Spleen (tissue), 7 donors: ENCODE data around the gene AARS2.

Experiments
- POLR2A ChIP-seq, 3 donors: fragments of 450-650 bp; IDR thresholded peaks; one replicate each; pipeline ENCODE4 v1.5.1; 2017; ENCODE audit warnings: antibody characterized with exemption in 3 of 3, mild to moderate bottlenecking in 1 of 3
- TF ChIP-seq, protein P1 (sequence below), 11 experiments: fragments of 200-600 bp in 7 of 11; fragments of 450-650 bp in 4 of 11; sonication (generic) in 4 of 11; IDR thresholded peaks in 8 of 11; conservative IDR thresholded peaks in 3 of 11; 1 replicate in 7 of 11; 2 replicates in 4 of 11; pipeline versions ENCODE4 v1.4.0 to v1.8.0; 2016 to 2021; ENCODE audit warnings: antibody characterized with exemption in 11 of 11, inconsistent platforms in 4 of 11, mild to moderate bottlenecking in 1 of 11
- donor health status: DM: no; HTN: no; CAD: no; lungs with moderate emphysema.
- donor health status: DM: no; HTN: no; CAD: no.
- donor health status: DM: no; HTN: no; CAD: no.

DNA sequence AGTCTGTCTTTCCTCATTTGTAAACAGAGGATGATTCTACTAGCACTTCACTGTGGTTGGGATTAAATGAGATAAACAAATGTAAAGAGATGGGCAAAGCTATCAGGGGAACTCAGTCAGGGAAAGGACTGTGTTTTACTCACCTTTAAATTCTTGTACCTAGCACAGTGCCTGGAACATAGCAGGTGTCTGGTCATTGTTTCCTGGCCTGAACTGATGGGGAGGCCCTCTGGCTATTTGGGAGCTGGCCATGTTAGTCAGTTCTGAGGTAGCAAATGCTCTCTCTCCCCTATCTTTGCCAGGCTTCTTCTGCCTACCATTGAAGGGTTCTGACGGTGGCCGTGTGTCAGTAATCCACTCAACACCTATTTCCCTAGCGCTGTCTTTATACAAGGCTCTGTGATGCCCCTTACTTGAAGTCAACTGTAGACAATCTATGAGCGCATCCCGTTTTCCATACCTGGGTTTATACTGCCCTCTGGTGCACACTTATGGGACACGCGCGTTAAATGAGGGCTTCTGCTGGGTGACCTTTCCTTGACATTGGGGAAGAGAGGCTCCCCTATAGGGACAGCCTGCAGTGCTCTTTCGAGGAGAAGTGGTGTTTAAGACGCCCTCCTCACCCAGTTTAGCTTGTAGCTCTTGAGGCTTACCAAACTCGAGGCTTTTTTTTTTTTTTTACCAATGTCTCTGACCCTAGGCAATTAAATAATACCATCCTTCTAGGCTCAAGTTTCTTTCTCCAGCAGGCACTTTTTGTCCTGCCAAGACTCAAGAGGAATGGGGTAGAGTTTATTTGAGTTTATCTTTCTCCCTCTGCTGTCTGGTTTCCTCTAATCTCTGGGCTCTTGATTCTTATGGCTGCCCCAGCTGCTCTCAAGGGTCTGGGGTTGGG lies 25.3 kb upstream of the AARS2 start:
- no peak for TF ChIP-seq POLR2A (IDR thresholded peaks at IDR 0.05)
- TF ChIP-seq, protein P1, sequence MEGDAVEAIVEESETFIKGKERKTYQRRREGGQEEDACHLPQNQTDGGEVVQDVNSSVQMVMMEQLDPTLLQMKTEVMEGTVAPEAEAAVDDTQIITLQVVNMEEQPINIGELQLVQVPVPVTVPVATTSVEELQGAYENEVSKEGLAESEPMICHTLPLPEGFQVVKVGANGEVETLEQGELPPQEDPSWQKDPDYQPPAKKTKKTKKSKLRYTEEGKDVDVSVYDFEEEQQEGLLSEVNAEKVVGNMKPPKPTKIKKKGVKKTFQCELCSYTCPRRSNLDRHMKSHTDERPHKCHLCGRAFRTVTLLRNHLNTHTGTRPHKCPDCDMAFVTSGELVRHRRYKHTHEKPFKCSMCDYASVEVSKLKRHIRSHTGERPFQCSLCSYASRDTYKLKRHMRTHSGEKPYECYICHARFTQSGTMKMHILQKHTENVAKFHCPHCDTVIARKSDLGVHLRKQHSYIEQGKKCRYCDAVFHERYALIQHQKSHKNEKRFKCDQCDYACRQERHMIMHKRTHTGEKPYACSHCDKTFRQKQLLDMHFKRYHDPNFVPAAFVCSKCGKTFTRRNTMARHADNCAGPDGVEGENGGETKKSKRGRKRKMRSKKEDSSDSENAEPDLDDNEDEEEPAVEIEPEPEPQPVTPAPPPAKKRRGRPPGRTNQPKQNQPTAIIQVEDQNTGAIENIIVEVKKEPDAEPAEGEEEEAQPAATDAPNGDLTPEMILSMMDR (IDR thresholded peaks at IDR 0.05 in 8 of 11, conservative IDR thresholded peaks at IDR 0.05 in 3 of 11) = peak; percentile 58 to 85 (median 75)
